ENCODE results near the gene CLDN10. TPM values are rescaled to one million over a fixed set of nuclear protein-coding genes. Genes with fewer than 3 reads are reported as not detected.

The CLDN10 gene
- total and polyA plus RNA-seq, 2 donors (not counting 1 experiment from before 2014, with no cell fraction given): not detected

DNA sequence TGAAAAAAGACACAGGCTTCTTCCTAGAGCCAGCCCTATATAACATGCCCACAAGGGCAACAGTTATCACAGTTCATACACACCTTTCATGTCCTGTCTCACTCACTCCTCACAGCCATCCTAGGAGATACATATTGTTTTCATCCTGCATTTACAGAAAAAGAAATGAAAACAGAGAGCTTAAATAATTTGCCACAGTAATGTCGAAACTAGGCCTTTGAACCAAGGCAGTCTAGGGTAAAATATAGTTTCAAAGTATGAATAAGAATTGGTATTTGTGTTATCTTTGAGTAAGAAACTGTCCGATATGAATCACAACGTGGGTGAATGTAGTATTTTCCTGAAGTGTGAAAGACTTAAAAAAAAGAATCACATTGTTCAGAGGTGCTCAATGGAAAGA is 26.8 kb downstream of the CLDN10 start:
- TF ChIP-seq, protein P1, sequence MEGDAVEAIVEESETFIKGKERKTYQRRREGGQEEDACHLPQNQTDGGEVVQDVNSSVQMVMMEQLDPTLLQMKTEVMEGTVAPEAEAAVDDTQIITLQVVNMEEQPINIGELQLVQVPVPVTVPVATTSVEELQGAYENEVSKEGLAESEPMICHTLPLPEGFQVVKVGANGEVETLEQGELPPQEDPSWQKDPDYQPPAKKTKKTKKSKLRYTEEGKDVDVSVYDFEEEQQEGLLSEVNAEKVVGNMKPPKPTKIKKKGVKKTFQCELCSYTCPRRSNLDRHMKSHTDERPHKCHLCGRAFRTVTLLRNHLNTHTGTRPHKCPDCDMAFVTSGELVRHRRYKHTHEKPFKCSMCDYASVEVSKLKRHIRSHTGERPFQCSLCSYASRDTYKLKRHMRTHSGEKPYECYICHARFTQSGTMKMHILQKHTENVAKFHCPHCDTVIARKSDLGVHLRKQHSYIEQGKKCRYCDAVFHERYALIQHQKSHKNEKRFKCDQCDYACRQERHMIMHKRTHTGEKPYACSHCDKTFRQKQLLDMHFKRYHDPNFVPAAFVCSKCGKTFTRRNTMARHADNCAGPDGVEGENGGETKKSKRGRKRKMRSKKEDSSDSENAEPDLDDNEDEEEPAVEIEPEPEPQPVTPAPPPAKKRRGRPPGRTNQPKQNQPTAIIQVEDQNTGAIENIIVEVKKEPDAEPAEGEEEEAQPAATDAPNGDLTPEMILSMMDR (IDR thresholded peaks at IDR 0.05): no peak
- TF ChIP-seq EZH2 (IDR thresholded peaks at IDR 0.05; ENCODE audit: borderline replicate concordance, insufficient read depth, low read depth, low read length, poor library complexity, severe bottlenecking): no peak
- WGBS (ENCODE audit: insufficient coverage): 100% methylated on average over 1 of the region's 3 CpGs
- H3K4me2 ChIP-seq (replicated peaks; ENCODE audit: low read depth, low read length, poor library complexity, severe bottlenecking): no peak overlapping the region
- H3K79me2 ChIP-seq (ENCODE audit: control insufficient read depth, insufficient read depth, low read length): no peaks in the 10 kb centered on the region
- no peaks in the 10 kb centered on the region for H3K9me3 Mint-ChIP-seq (ENCODE audit: insufficient read depth)
- H3K4me3 Mint-ChIP-seq: no peak overlapping the region
- no peak overlapping the region for H3K9ac ChIP-seq (ENCODE audit: low read length)
- POLR2A ChIA-PET: no interaction called here
- CTCF ChIA-PET: no interaction called here
- no peaks in the 10 kb centered on the region for H3K4me1 ChIP-seq (ENCODE audit: control insufficient read depth in 2 of 2, insufficient read depth in 2 of 2, low read length in 2 of 2)
- H3K27me3 ChIP-seq (replicated peaks in 1 of 4; ENCODE audit: control extremely low read depth in 1 of 4, control insufficient read depth in 3 of 4, insufficient read depth in 4 of 4, low read length in 3 of 4): no peaks in the 10 kb centered on the region
- intact Hi-C loops (cut with micrococcal nuclease): no loop called here
- no peak for DNase-seq
- ATAC-seq (ENCODE audit: low read depth): no peak
- no peaks in the 10 kb centered on the region for H3K36me3 ChIP-seq (replicated peaks in 1 of 2; ENCODE audit: control extremely low read depth in 1 of 2, control insufficient read depth in 1 of 2, extremely low read depth in 1 of 2, insufficient read depth in 2 of 2, low read length in 1 of 2)
- no peak overlapping the region for H3K27ac Mint-ChIP-seq
- H3K27me3 Mint-ChIP-seq: peaks cover 22% of the 10 kb centered on the region
- no peaks in the 10 kb centered on the region for H4K20me1 ChIP-seq (ENCODE audit: control insufficient read depth, insufficient read depth, low read length, poor library complexity, severe bottlenecking)
- H3K9me3 ChIP-seq (ENCODE audit: control extremely low read depth in 1 of 3, control insufficient read depth in 2 of 3, insufficient read depth in 1 of 3, low read length in 2 of 3): no peaks in the 10 kb centered on the region
- no peak overlapping the region for H3K4me3 ChIP-seq (ENCODE audit: control extremely low read depth in 1 of 5, extremely low read depth in 1 of 5, insufficient read depth in 1 of 5, low read depth in 2 of 5, low read length in 4 of 5)
- no peaks in the 10 kb centered on the region for H3K4me1 Mint-ChIP-seq
- H3K27ac ChIP-seq (ENCODE audit: low read length in 2 of 2): no peak overlapping the region
- no peak overlapping the region for H2AFZ ChIP-seq (ENCODE audit: insufficient read depth, low read depth, low read length, poor library complexity, severe bottlenecking)

DNA sequence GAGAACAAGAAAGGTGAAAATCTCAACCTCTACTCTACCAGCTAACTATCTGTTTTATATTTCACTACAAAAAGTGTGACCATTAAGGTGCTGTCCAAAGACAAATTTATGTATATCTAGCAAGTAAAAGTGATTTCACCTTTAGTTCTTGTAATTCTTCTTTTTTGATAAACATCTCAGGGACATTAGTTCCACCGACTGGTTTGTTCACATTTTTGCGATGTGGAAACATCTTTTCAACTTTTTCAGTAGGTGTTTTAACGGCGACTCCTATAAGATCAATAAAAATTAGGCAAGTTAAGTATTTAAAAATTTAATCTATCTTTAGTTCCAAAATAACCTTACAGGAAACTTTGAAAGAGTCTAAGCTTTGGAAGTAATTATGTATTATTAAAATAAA is 33.3 kb downstream of the CLDN10 start:
- Histone ChIP-seq H3K4me3 (ENCODE audit: control extremely low read depth in 1 of 5, extremely low read depth in 1 of 5, insufficient read depth in 1 of 5, low read depth in 2 of 5, low read length in 4 of 5) (no peak overlapping the region), H3K79me2 (ENCODE audit: control insufficient read depth, insufficient read depth, low read length) (no peaks in the 10 kb centered on the region), H4K20me1 (ENCODE audit: control insufficient read depth, insufficient read depth, low read length, poor library complexity, severe bottlenecking) (no peaks in the 10 kb centered on the region), H2AFZ (ENCODE audit: insufficient read depth, low read depth, low read length, poor library complexity, severe bottlenecking) (no peak overlapping the region), H3K27ac (ENCODE audit: low read length in 2 of 2) (no peak overlapping the region), H3K36me3 (replicated peaks in 1 of 2; ENCODE audit: control extremely low read depth in 1 of 2, control insufficient read depth in 1 of 2, extremely low read depth in 1 of 2, insufficient read depth in 2 of 2, low read length in 1 of 2) (no peaks in the 10 kb centered on the region), H3K27me3 (replicated peaks in 1 of 4; ENCODE audit: control extremely low read depth in 1 of 4, control insufficient read depth in 3 of 4, insufficient read depth in 4 of 4, low read length in 3 of 4) (peaks cover 0 to 6% (median 0%) of the 10 kb centered on the region in 4 experiments), H3K9ac (ENCODE audit: low read length) (no peak overlapping the region), H3K4me2 (replicated peaks; ENCODE audit: low read depth, low read length, poor library complexity, severe bottlenecking) (no peak overlapping the region), H3K4me1 (ENCODE audit: control insufficient read depth in 2 of 2, insufficient read depth in 2 of 2, low read length in 2 of 2) (no peaks in the 10 kb centered on the region), H3K9me3 (ENCODE audit: control extremely low read depth in 1 of 3, control insufficient read depth in 2 of 3, insufficient read depth in 1 of 3, low read length in 2 of 3) (no peaks in the 10 kb centered on the region)
- Mint-ChIP-seq H3K4me1 (no peaks in the 10 kb centered on the region), H3K4me3 (no peak overlapping the region), H3K27me3 (peaks cover 13% of the 10 kb centered on the region), H3K9me3 (ENCODE audit: insufficient read depth) (no peaks in the 10 kb centered on the region), H3K27ac (no peak overlapping the region)
- no peak for DNase-seq
- ChIA-PET CTCF (no interaction called here), POLR2A (no interaction called here)
- no peak for TF ChIP-seq EZH2 (IDR thresholded peaks at IDR 0.05; ENCODE audit: borderline replicate concordance, insufficient read depth, low read depth, low read length, poor library complexity, severe bottlenecking)
- TF ChIP-seq, protein P1 (IDR thresholded peaks at IDR 0.05): no peak
- intact Hi-C loops (cut with micrococcal nuclease): no loop called here
- WGBS (ENCODE audit: insufficient coverage): no CpG with 5 or more reads among the region's 4 CpGs
- no peak for ATAC-seq (ENCODE audit: low read depth)

Data from B cell (primary cell).